B cell (primary cell): Measurements from ENCODE around the gene AFF1. TPM values are rescaled to one million over a fixed set of nuclear protein-coding genes. Genes with fewer than 3 reads are reported as not detected.

Experiments used
- ATAC-seq: fragments of 200-7000 bp; cut with Tn5 transposase; one replicate; pipeline ENCODE4 v1.10.0; 2021; ENCODE audit warnings: low read depth, mild to moderate bottlenecking, moderate number of reproducible peaks, moderate library complexity
- CTCF ChIA-PET: fragments of 350-600 bp; sonication (Branson Sonifier 250); formaldehyde crosslinking; loops from one replicate; lab custom pipeline; 2021; ENCODE audit warnings: antibody characterized with exemption, inconsistent platforms; lab: Charles Lee
- POLR2A ChIA-PET: fragments of 350-600 bp; sonication (Branson Sonifier 250); formaldehyde crosslinking; loops from one replicate; lab custom pipeline; 2021; ENCODE audit warnings: antibody characterized with exemption; lab: Charles Lee
- DNase-seq: peaks from one replicate; pipeline ENCODE4 v3.0.0; 2013
- H2AFZ ChIP-seq: 2 replicates; pipeline ENCODE4 v1.6.1; 2012; ENCODE audit warnings: mild to moderate bottlenecking, low read depth, low read length; ENCODE audit not compliant: insufficient read depth, poor library complexity, severe bottlenecking
- H3K27ac ChIP-seq, 2 donors: 1 replicate in 1 of 2; 2 replicates in 1 of 2; pipeline ENCODE4 v1.5.1; 2012 to 2013; ENCODE audit warnings: low read length in 2 of 2, mild to moderate bottlenecking in 2 of 2, moderate library complexity in 1 of 2
- H3K27me3 ChIP-seq, 4 experiments: fragments of 200-600 bp in 1 of 4; sonication (generic) in 1 of 4; replicated peaks in 1 of 4; 1 replicate in 2 of 4; 2 replicates in 2 of 4; pipeline versions ENCODE4 v1.6.1 to v1.7.0; 2013 to 2016; ENCODE audit warnings: low read length in 3 of 4, mild to moderate bottlenecking in 2 of 4, mixed read lengths in 1 of 4, moderate library complexity in 1 of 4; ENCODE audit not compliant: insufficient read depth in 4 of 4, control insufficient read depth in 3 of 4; ENCODE audit errors: control extremely low read depth in 1 of 4
- H3K36me3 ChIP-seq, 2 experiments: replicated peaks in 1 of 2; 1 replicate in 1 of 2; 2 replicates in 1 of 2; pipeline versions ENCODE4 v1.6.1 to v1.7.1; 2013; ENCODE audit warnings: low read length in 1 of 2; ENCODE audit not compliant: insufficient read depth in 2 of 2, control insufficient read depth in 1 of 2; ENCODE audit errors: control extremely low read depth in 1 of 2, extremely low read depth in 1 of 2
- H3K4me1 ChIP-seq, 2 donors: fragments of 200-600 bp in 1 of 2; sonication (generic) in 1 of 2; 1 replicate in 1 of 2; 2 replicates in 1 of 2; pipeline versions ENCODE4 v1.5.1 to v1.6.1; 2013 to 2017; ENCODE audit warnings: low read length in 2 of 2; ENCODE audit not compliant: control insufficient read depth in 2 of 2, insufficient read depth in 2 of 2
- H3K4me2 ChIP-seq: replicated peaks from 2 replicates; pipeline ENCODE3; 2012; ENCODE audit warnings: mild to moderate bottlenecking, low read depth, low read length; ENCODE audit not compliant: poor library complexity, severe bottlenecking
- H3K4me3 ChIP-seq, 5 experiments: fragments of 200-600 bp in 1 of 5; sonication (generic) in 1 of 5; 1 replicate in 3 of 5; 2 replicates in 2 of 5; pipeline versions ENCODE4 v1.5.1 to v1.7.0; 2011 to 2016; ENCODE audit warnings: low read length in 4 of 5, mild to moderate bottlenecking in 4 of 5, low read depth in 2 of 5, control low read depth in 1 of 5, moderate library complexity in 1 of 5; ENCODE audit not compliant: insufficient read depth in 1 of 5; ENCODE audit errors: control extremely low read depth in 1 of 5, extremely low read depth in 1 of 5
- H3K79me2 ChIP-seq: fragments of 200-600 bp; sonication (generic); one replicate; pipeline ENCODE4 v1.6.0; 2016; ENCODE audit warnings: low read length; ENCODE audit not compliant: control insufficient read depth, insufficient read depth
- H3K9ac ChIP-seq: fragments of 200-600 bp; sonication (generic); 2 replicates; pipeline ENCODE4 v1.6.1; 2017; ENCODE audit warnings: mild to moderate bottlenecking, low read length, moderate library complexity
- H3K9me3 ChIP-seq, 3 donors: one replicate each; pipeline versions ENCODE4 v1.6.1 to v1.7.1; 2013; ENCODE audit warnings: low read length in 2 of 3; ENCODE audit not compliant: control insufficient read depth in 2 of 3, insufficient read depth in 1 of 3; ENCODE audit errors: control extremely low read depth in 1 of 3
- H4K20me1 ChIP-seq: 2 replicates; pipeline ENCODE4 v1.6.0; 2012; ENCODE audit warnings: mild to moderate bottlenecking, low read length; ENCODE audit not compliant: insufficient read depth, control insufficient read depth, poor library complexity, severe bottlenecking
- H3K27ac Mint-ChIP-seq: one replicate; pipeline ENCODE4 v1.8.0; 2021; ENCODE audit warnings: mixed read lengths
- H3K27me3 Mint-ChIP-seq: one replicate; pipeline ENCODE4 v1.8.0; 2021; ENCODE audit warnings: mixed read lengths
- H3K4me1 Mint-ChIP-seq: one replicate; pipeline ENCODE4 v1.8.0; 2021; ENCODE audit warnings: mixed read lengths
- H3K4me3 Mint-ChIP-seq: one replicate; pipeline ENCODE4 v1.8.0; 2021; ENCODE audit warnings: mixed read lengths
- H3K9me3 Mint-ChIP-seq: one replicate; pipeline ENCODE4 v1.8.0; 2022; ENCODE audit warnings: mixed read lengths; ENCODE audit not compliant: insufficient read depth
- CTCF ChIP-seq: fragments of 200-600 bp; IDR thresholded peaks from one replicate; pipeline ENCODE4 v1.8.0; 2022; ENCODE audit warnings: antibody characterized with exemption, mild to moderate bottlenecking
- EZH2 ChIP-seq: IDR thresholded peaks from 2 replicates; pipeline ENCODE4 v1.6.1; 2012; ENCODE audit warnings: borderline replicate concordance, low read depth, mild to moderate bottlenecking, moderate library complexity, low read length; ENCODE audit not compliant: insufficient read depth, poor library complexity, severe bottlenecking
- WGBS: methylation state at CpG from one replicate; pipeline ENCODE4 v1.1.5; 2013; ENCODE audit warnings: missing lambda C conversion rate; ENCODE audit not compliant: insufficient coverage; 5-methylcytosine and 5-hydroxymethylcytosine counted together
- intact Hi-C: fragments of 100-400 bp; cut with micrococcal nuclease; formaldehyde crosslinking; loops from one replicate; pipeline ENCODE4 v1.10.0; 2022
- polyA plus RNA-seq: library from polyadenylated mRNA; depleted of rRNA; stranded (reverse); fragments of >200 nt; gene quantifications from 2 replicates; pipeline ENCODE4 v1.2.3, GENCODE V29; 2012
- total RNA-seq, 2 donors: library from RNA; stranded (reverse); fragments of 120-200 nt in 1 of 2; gene quantifications; 1 replicate in 1 of 2; 2 replicates in 1 of 2; pipeline versions ENCODE4 v1.2.3 to v1.2.4, GENCODE V29; 2013 to 2022

The AFF1 gene
- total and polyA plus RNA-seq, 2 donors (not counting 1 experiment from before 2014, with no cell fraction given), result 15.3 to 135 TPM

GRCh38 chr4:87092389-87093141 lies 157.8 kb downstream of the AFF1 start:
- no peaks in the 10 kb centered on the region for H3K9me3 Mint-ChIP-seq
- peaks cover 48% of the 10 kb centered on the region for H4K20me1 ChIP-seq
- H3K4me1 Mint-ChIP-seq, result peaks cover 22% of the 10 kb centered on the region
- TF ChIP-seq EZH2 (no peak), CTCF (no peak)
- no peaks in the 10 kb centered on the region for H3K27me3 ChIP-seq
- no peak overlapping the region for H2AFZ ChIP-seq
- no peaks in the 10 kb centered on the region for H3K9me3 ChIP-seq
- intact Hi-C loops, result loop anchor here (1.0 to 5.0 kb wide), 5 partner anchors 40 to 594 kb away; no protein-coding TSS in a partner anchor
- CTCF ChIA-PET, result interaction anchor here (1.0 to 8.5 kb wide), 27 partner anchors 9 to 597 kb away, joined by 3 to 390 read pairs (median 7); partner anchors contain the start of gene AFF1
- peaks cover 14 to 24% of the 10 kb centered on the region in 2 experiments for H3K36me3 ChIP-seq
- no peak overlapping the region for H3K4me2 ChIP-seq
- H3K27ac Mint-ChIP-seq, result peak overlapping the region; percentile 77
- no peaks in the 10 kb centered on the region for H3K27me3 Mint-ChIP-seq
- no peak overlapping the region for H3K9ac ChIP-seq
- H3K79me2 ChIP-seq, result peaks cover 38% of the 10 kb centered on the region
- H3K4me3 ChIP-seq, result no peak overlapping the region
- DNase-seq, result peak; percentile 46
- POLR2A ChIA-PET, result interaction anchor here (1.0 to 2.5 kb wide), 2 partner anchors 19 to 170 kb away, joined by 4 to 14 read pairs; no protein-coding TSS in a partner anchor
- peak; percentile 59 for ATAC-seq
- peak overlapping the region in 1 of 2 donors; percentile 32 for H3K27ac ChIP-seq
- H3K4me3 Mint-ChIP-seq, result no peak overlapping the region
- peaks cover 10 to 14% of the 10 kb centered on the region in 2 donors for H3K4me1 ChIP-seq
- 0% methylated on average over 2 of the region's 4 CpGs for WGBS
